Osteocyte (in vitro differentiated cells): Measurements from ENCODE around the gene NPM3. TPM values are rescaled to one million over a fixed set of nuclear protein-coding genes. Genes with fewer than 3 reads are reported as not detected.

Experiments used
- DNase-seq: peaks from one replicate; pipeline ENCODE4 v3.0.0; 2021; ENCODE audit warnings: mixed read lengths; ENCODE audit not compliant: unreplicated experiment; ENCODE audit errors: extremely low spot score
- H3K27ac Mint-ChIP-seq: one replicate; pipeline ENCODE4 v1.8.0; 2021; ENCODE audit warnings: mild to moderate bottlenecking, mixed read lengths; ENCODE audit not compliant: unreplicated experiment
- H3K27me3 Mint-ChIP-seq: one replicate; pipeline ENCODE4 v1.8.0; 2021; ENCODE audit warnings: mixed read lengths; ENCODE audit not compliant: unreplicated experiment
- H3K36me3 Mint-ChIP-seq: one replicate; pipeline ENCODE4 v1.8.0; 2021; ENCODE audit warnings: mixed read lengths; ENCODE audit not compliant: unreplicated experiment
- H3K4me1 Mint-ChIP-seq: one replicate; pipeline ENCODE4 v1.8.0; 2021; ENCODE audit warnings: mixed read lengths; ENCODE audit not compliant: unreplicated experiment
- H3K4me3 Mint-ChIP-seq: one replicate; pipeline ENCODE4 v1.8.0; 2021; ENCODE audit warnings: mild to moderate bottlenecking, moderate library complexity, mixed read lengths; ENCODE audit not compliant: unreplicated experiment
- H3K9me3 Mint-ChIP-seq: one replicate; pipeline ENCODE4 v1.8.0; 2021; ENCODE audit warnings: mixed read lengths; ENCODE audit not compliant: unreplicated experiment
- CTCF ChIP-seq: fragments of 200-600 bp; sonication (generic); IDR thresholded peaks from 2 replicates; pipeline ENCODE4 v1.5.0; 2021; ENCODE audit warnings: antibody characterized with exemption, mild to moderate bottlenecking, moderate library complexity
- long read RNA-seq: library from polyadenylated mRNA; unstranded; transcript quantifications from one replicate; pipeline ENCODE4 v2.0.0, GENCODE V29; 2021
- total RNA-seq: library from RNA; stranded (reverse); gene quantifications from 2 replicates; pipeline ENCODE4 v1.2.1, GENCODE V29; 2021

The NPM3 gene
- 35.6 and 42.6 TPM in 2 replicates for total RNA-seq
- long read RNA-seq, partial matches to known transcripts, result 0 of 4 reads
- long read RNA-seq, other reads (novel, unspliced or antisense), result 0 of 4 reads

- Mint-ChIP-seq H3K27ac (peak within 1 kb of the TSS; percentile 86), H3K4me3 (peak within 1 kb of the TSS; percentile 100), H3K4me1 (peaks cover 45% of the 10 kb centered on the region), H3K36me3 (peaks cover 24% of the 10 kb centered on the region), H3K9me3 (no peaks in the 10 kb centered on the region), H3K27me3 (peaks cover 12% of the 10 kb centered on the region)
- TF ChIP-seq CTCF, result no peak
- DNase-seq, result peak; percentile 93
These were observed at the start of gene NPM3 for GRCh38 chr10:101782811-101783735. NPM3 (minus strand) TSS chr10:101783446; CDS start chr10:101783390, 56 bp downstream.

- Mint-ChIP-seq H3K36me3 (no peaks in the 10 kb centered on the region), H3K9me3 (no peaks in the 10 kb centered on the region), H3K4me1 (peaks cover 18% of the 10 kb centered on the region), H3K4me3 (no peak overlapping the region), H3K27me3 (no peaks in the 10 kb centered on the region), H3K27ac (no peak overlapping the region)
- no peak for TF ChIP-seq CTCF
- DNase-seq, result no peak
These were observed 49.1 kb upstream of the NPM3 start for GRCh38 chr10:101832325-101832771.

- DNase-seq, result no peak
- Mint-ChIP-seq H3K27ac (peak overlapping the region; percentile 79), H3K4me1 (peaks cover 18% of the 10 kb centered on the region), H3K4me3 (peak overlapping the region; percentile 72), H3K36me3 (no peaks in the 10 kb centered on the region), H3K27me3 (no peaks in the 10 kb centered on the region), H3K9me3 (no peaks in the 10 kb centered on the region)
- no peak for TF ChIP-seq CTCF
These were observed 48.0 kb upstream of the NPM3 start for GRCh38 chr10:101831169-101831811.

- peak; percentile 90 for DNase-seq
- peak overlapping the region; percentile 79 for H3K27ac Mint-ChIP-seq
- H3K36me3 Mint-ChIP-seq, result no peaks in the 10 kb centered on the region
These were observed 47.3 kb upstream of the NPM3 start for GRCh38 chr10:101830322-101831168.

More at GRCh38 chr10:101830322-101831168, 47.3 kb upstream of the NPM3 start:
- H3K9me3 Mint-ChIP-seq, result no peaks in the 10 kb centered on the region
- TF ChIP-seq CTCF, result no peak
- no peaks in the 10 kb centered on the region for H3K27me3 Mint-ChIP-seq
- peaks cover 18% of the 10 kb centered on the region for H3K4me1 Mint-ChIP-seq
- H3K4me3 Mint-ChIP-seq, result peak overlapping the region; percentile 72
